ENCODE results near the gene TACR1. TPM values are rescaled to one million over a fixed set of nuclear protein-coding genes. Genes with fewer than 3 reads are reported as not detected.

The TACR1 gene
- total and polyA plus RNA-seq, 2 of the 4 experiments (the other 2 are of a cell fraction): under 0.01 to 0.09 TPM

GRCh38 chr2:75079575-75079974 lies 119.7 kb downstream of the TACR1 start:
- H3K18ac ChIP-seq (ENCODE audit: low read depth, low read length): no peak overlapping the region
- DNase-seq (peak; percentile 15), ATAC-seq (ENCODE audit: low read depth) (no peak)
- H3K4me3 ChIP-seq (ENCODE audit: insufficient read depth, low read depth, low read length): no peak overlapping the region
- no peak overlapping the region for H4K91ac ChIP-seq (ENCODE audit: insufficient read depth, low read depth, low read length)
- TF ChIP-seq MAZ (IDR thresholded peaks at IDR 0.05; ENCODE audit: borderline replicate concordance, low read depth, low read length): no peak
- no peak for TF ChIP-seq CHD1 (IDR thresholded peaks at IDR 0.05; ENCODE audit: low read depth, low read length)
- no peak for TF ChIP-seq MAFK (IDR thresholded peaks at IDR 0.05; ENCODE audit: low read depth, low read length)
- TF ChIP-seq RAD21 (IDR thresholded peaks at IDR 0.05; ENCODE audit: low read length): no peak
- TF ChIP-seq NFE2L2 (IDR thresholded peaks at IDR 0.05; ENCODE audit: low read depth, low read length): no peak
- TF ChIP-seq POLR2A (IDR thresholded peaks at IDR 0.05; ENCODE audit: low read depth, low read length): no peak
- TF ChIP-seq CEBPB (IDR thresholded peaks at IDR 0.05; ENCODE audit: low read depth, low read length): no peak
- TF ChIP-seq RFX5 (IDR thresholded peaks at IDR 0.05; ENCODE audit: low read depth, low read length): no peak
- no peak for TF ChIP-seq BHLHE40 (IDR thresholded peaks at IDR 0.05; ENCODE audit: low read depth, low read length)
- no peak for TF ChIP-seq RCOR1 (IDR thresholded peaks at IDR 0.05; ENCODE audit: insufficient replicate concordance, low read length)
- TF ChIP-seq ELK1 (IDR thresholded peaks at IDR 0.05; ENCODE audit: borderline replicate concordance, low read depth, low read length): no peak
- no peak for TF ChIP-seq FOS (IDR thresholded peaks at IDR 0.05; ENCODE audit: low read depth, low read length)
- TF ChIP-seq CTCF (conservative IDR thresholded peaks at IDR 0.05; ENCODE audit: low read depth, low read length): no peak
- TF ChIP-seq SMC3 (IDR thresholded peaks at IDR 0.05; ENCODE audit: low read depth, low read length): no peak
- TF ChIP-seq USF2 (IDR thresholded peaks at IDR 0.05; ENCODE audit: low read depth, low read length): no peak
- TF ChIP-seq MXI1 (IDR thresholded peaks at IDR 0.05; ENCODE audit: borderline replicate concordance, low read depth, low read length): no peak
- no peak overlapping the region for H3K27ac ChIP-seq (ENCODE audit: insufficient read depth, low read length)
- H4K20me1 ChIP-seq (ENCODE audit: insufficient read depth, low read length): no peaks in the 10 kb centered on the region
- WGBS, 2 experiments (ENCODE audit: extremely low coverage in 2 of 2, insufficient read length in 1 of 2): 17% methylated on average over 1 of the region's 1 CpG; no CpG with 5 or more reads in 1 of the 2 experiments
- in situ Hi-C loops (cut with MboI; ENCODE audit: low sequenced_read_pairs): no loop called here
- no peak overlapping the region for H2BK15ac ChIP-seq (ENCODE audit: low read depth, low read length)
- no peak overlapping the region; the same call in 1 of the 2 replicates for H2BK20ac ChIP-seq (ENCODE audit: low read depth, low read length)
- H3K4me2 ChIP-seq (ENCODE audit: low read depth, low read length): no peak overlapping the region
- no peak overlapping the region for H3K23ac ChIP-seq (ENCODE audit: low read depth, low read length)
- BruUV-seq (replicated peaks): no TSS peak
- ChIA-PET POLR2A (ENCODE audit: unreplicated experiment) (no interaction called here), CTCF (no interaction called here)
- no peak overlapping the region for H3K56ac ChIP-seq (ENCODE audit: extremely low read depth, insufficient read depth, low read length)
- no peaks in the 10 kb centered on the region; the same call in 1 of the 2 replicates for H3K4me1 ChIP-seq (ENCODE audit: control insufficient read depth, insufficient read depth, low read length)
- no peak overlapping the region for H2AK5ac ChIP-seq (ENCODE audit: low read depth, low read length)
- H3K9ac ChIP-seq (ENCODE audit: low read depth, low read length): no peak overlapping the region
- no peaks in the 10 kb centered on the region for H3K79me1 ChIP-seq (ENCODE audit: low read depth in 1 of 2, low read length in 2 of 2)
- intact Hi-C loops (cut with micrococcal nuclease): no loop called here
- H2BK5ac ChIP-seq (ENCODE audit: low read depth, low read length, poor library complexity, severe bottlenecking): no peak overlapping the region
- H2BK120ac ChIP-seq (ENCODE audit: low read depth, low read length): no peak overlapping the region
- no peaks in the 10 kb centered on the region for H3K9me3 ChIP-seq (ENCODE audit: control insufficient read depth, insufficient read depth, low read length)
- no peak overlapping the region for H4K8ac ChIP-seq (ENCODE audit: low read depth in 2 of 2, low read length in 2 of 2)
- no peaks in the 10 kb centered on the region for H3K27me3 ChIP-seq (ENCODE audit: control insufficient read depth, insufficient read depth, low read length)
- H3K14ac ChIP-seq (replicated peaks; ENCODE audit: low read depth, low read length): no peak overlapping the region
- no peaks in the 10 kb centered on the region for H3K36me3 ChIP-seq (ENCODE audit: control insufficient read depth, insufficient read depth, low read length)
- H4K5ac ChIP-seq (ENCODE audit: low read depth, low read length): no peak overlapping the region
- no peak overlapping the region for H2AK9ac ChIP-seq (replicated peaks; ENCODE audit: low read depth, low read length, poor library complexity)
- dilution Hi-C loops (cut with HindIII; ENCODE audit: low sequenced_read_pairs, unreplicated experiment): no loop called here
- H3K9me1 ChIP-seq (ENCODE audit: insufficient read depth, low read length): no peaks in the 10 kb centered on the region
- no peak overlapping the region for H3K4ac ChIP-seq (ENCODE audit: low read depth, low read length)
- no peak overlapping the region for H2AFZ ChIP-seq (replicated peaks; ENCODE audit: low read length, poor library complexity)
